HL-60 (cell line): ENCODE measurements around the gene MSN.
A peak's percentile ranks its signal among the peaks of the same experiment; 100 is the strongest.

Experiments used
- GABPA ChIP-seq: IDR thresholded peaks from 2 replicates; pipeline ENCODE4 v1.6.1; 2012; ENCODE audit warnings: low read depth
- POLR2AphosphoS5 ChIP-seq: IDR thresholded peaks from 2 replicates; pipeline ENCODE4 v1.6.1; 2012; ENCODE audit warnings: low read depth
- SPI1 ChIP-seq: IDR thresholded peaks from 2 replicates; pipeline ENCODE4 v1.6.1; 2012; ENCODE audit warnings: low read depth, mild to moderate bottlenecking, borderline replicate concordance
- TF ChIP-seq, protein P1 (sequence below): IDR thresholded peaks from 2 replicates; pipeline ENCODE4 v1.6.1; 2012; ENCODE audit warnings: low read depth; ENCODE audit not compliant: insufficient replicate concordance
- TF ChIP-seq, protein P2 (sequence below): IDR thresholded peaks from one replicate; pipeline ENCODE4 v1.5.1; 2011; ENCODE audit warnings: low read length, control low read depth, inconsistent platforms; ENCODE audit not compliant: insufficient read depth

DNA sequence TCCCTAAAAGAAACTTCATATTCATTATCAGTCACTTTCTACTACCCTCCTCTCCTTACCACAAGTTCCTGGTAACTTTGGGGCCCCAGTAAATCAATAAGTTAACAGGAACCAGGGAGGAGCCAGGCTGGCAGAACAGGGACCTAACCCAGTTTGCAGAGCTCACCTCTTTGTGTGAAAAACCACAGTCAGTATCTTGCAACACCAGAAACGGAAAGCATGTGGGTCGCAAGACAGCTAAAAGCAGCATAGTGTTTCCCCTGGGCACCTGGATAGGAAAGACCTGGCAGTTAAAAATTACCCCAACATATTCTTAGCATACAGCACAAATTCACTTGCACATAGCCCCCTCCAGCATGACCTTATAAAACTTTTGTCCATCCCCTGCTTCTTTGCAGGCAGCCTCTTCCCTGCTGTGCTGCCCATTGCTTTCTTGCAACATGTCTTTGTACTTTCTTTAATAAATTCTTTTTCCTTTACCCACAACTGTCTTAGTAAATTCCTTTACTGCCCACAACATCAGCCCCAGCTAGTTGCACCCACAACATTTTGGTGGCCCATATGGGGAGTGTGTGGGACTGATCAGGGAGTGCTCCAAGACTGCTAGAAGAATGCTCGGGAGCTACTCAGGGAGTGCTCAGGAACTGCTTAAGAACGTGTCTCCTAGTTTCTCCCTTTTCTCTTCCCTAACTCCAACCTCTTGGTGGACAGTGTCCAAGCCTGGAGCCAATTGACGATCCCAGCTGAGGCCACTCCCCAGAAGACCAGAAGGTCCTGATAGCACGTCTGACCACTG is 83.4 kb downstream of the MSN start:
- TF ChIP-seq, protein P1, sequence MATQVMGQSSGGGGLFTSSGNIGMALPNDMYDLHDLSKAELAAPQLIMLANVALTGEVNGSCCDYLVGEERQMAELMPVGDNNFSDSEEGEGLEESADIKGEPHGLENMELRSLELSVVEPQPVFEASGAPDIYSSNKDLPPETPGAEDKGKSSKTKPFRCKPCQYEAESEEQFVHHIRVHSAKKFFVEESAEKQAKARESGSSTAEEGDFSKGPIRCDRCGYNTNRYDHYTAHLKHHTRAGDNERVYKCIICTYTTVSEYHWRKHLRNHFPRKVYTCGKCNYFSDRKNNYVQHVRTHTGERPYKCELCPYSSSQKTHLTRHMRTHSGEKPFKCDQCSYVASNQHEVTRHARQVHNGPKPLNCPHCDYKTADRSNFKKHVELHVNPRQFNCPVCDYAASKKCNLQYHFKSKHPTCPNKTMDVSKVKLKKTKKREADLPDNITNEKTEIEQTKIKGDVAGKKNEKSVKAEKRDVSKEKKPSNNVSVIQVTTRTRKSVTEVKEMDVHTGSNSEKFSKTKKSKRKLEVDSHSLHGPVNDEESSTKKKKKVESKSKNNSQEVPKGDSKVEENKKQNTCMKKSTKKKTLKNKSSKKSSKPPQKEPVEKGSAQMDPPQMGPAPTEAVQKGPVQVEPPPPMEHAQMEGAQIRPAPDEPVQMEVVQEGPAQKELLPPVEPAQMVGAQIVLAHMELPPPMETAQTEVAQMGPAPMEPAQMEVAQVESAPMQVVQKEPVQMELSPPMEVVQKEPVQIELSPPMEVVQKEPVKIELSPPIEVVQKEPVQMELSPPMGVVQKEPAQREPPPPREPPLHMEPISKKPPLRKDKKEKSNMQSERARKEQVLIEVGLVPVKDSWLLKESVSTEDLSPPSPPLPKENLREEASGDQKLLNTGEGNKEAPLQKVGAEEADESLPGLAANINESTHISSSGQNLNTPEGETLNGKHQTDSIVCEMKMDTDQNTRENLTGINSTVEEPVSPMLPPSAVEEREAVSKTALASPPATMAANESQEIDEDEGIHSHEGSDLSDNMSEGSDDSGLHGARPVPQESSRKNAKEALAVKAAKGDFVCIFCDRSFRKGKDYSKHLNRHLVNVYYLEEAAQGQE: no peak
- TF ChIP-seq POLR2AphosphoS5: peak; percentile 56; the same call in 1 of the 2 replicates
- TF ChIP-seq, protein P2, sequence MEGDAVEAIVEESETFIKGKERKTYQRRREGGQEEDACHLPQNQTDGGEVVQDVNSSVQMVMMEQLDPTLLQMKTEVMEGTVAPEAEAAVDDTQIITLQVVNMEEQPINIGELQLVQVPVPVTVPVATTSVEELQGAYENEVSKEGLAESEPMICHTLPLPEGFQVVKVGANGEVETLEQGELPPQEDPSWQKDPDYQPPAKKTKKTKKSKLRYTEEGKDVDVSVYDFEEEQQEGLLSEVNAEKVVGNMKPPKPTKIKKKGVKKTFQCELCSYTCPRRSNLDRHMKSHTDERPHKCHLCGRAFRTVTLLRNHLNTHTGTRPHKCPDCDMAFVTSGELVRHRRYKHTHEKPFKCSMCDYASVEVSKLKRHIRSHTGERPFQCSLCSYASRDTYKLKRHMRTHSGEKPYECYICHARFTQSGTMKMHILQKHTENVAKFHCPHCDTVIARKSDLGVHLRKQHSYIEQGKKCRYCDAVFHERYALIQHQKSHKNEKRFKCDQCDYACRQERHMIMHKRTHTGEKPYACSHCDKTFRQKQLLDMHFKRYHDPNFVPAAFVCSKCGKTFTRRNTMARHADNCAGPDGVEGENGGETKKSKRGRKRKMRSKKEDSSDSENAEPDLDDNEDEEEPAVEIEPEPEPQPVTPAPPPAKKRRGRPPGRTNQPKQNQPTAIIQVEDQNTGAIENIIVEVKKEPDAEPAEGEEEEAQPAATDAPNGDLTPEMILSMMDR: no peak
- no peak for TF ChIP-seq GABPA
- TF ChIP-seq SPI1: no peak
